ENCODE results near the gene C1orf141. TPM values are rescaled to one million over a fixed set of nuclear protein-coding genes. Genes with fewer than 3 reads are reported as not detected.

The C1orf141 gene
- total RNA-seq, 1 experiment from 2014 or later, result not detected

GRCh38 chr1:67173988-67174387 is 39.2 kb upstream of the C1orf141 start (continued):
- TF ChIP-seq ARID4B (CRISPR knock-in tag; IDR thresholded peaks at IDR 0.05; ENCODE audit: borderline replicate concordance), result no peak

- no peak for TF ChIP-seq NR2C2 (CRISPR knock-in tag; IDR thresholded peaks at IDR 0.05)
- TF ChIP-seq FOXK1 (CRISPR knock-in tag; IDR thresholded peaks at IDR 0.05), result no peak
- no peak for TF ChIP-seq CDX4 (CRISPR knock-in tag; IDR thresholded peaks at IDR 0.05; ENCODE audit: borderline replicate concordance)
- no peak for TF ChIP-seq ZNF281 (CRISPR knock-in tag; IDR thresholded peaks at IDR 0.05)
- TF ChIP-seq ZNF425 (CRISPR knock-in tag; conservative IDR thresholded peaks at IDR 0.05), result no peak
- TF ChIP-seq SOX15 (CRISPR knock-in tag; IDR thresholded peaks at IDR 0.05), result no peak
- no peak for TF ChIP-seq ZNF138 (CRISPR knock-in tag; conservative IDR thresholded peaks at IDR 0.05)
- TF ChIP-seq USF2 (CRISPR knock-in tag; IDR thresholded peaks at IDR 0.05), result no peak
- no peak for TF ChIP-seq FOXJ3 (CRISPR knock-in tag; IDR thresholded peaks at IDR 0.05; ENCODE audit: borderline replicate concordance)
- TF ChIP-seq IRF2 (CRISPR knock-in tag; IDR thresholded peaks at IDR 0.05; ENCODE audit: borderline replicate concordance, low read depth), result no peak
- no peak for TF ChIP-seq ZNF121 (CRISPR knock-in tag; IDR thresholded peaks at IDR 0.05)
- no peak for TF ChIP-seq ATF2 (CRISPR knock-in tag; IDR thresholded peaks at IDR 0.05; ENCODE audit: borderline replicate concordance, low read depth)
- POLR2A ChIA-PET, result no interaction called here
- Mint-ChIP-seq H3K27ac (no peak overlapping the region), H3K4me1 (no peaks in the 10 kb centered on the region), H3K9me3 (no peaks in the 10 kb centered on the region; the same call in 1 of the 2 replicates), H3K27me3 (ENCODE audit: low read depth) (no peaks in the 10 kb centered on the region), H3K36me3 (no peaks in the 10 kb centered on the region), H3K4me3 (no peak overlapping the region)
- no peak for ATAC-seq
- CTCF ChIA-PET, result interaction anchor here (1.6 kb wide), 1 partner anchor 41 kb away, joined by 3 read pairs; no protein-coding TSS in a partner anchor
- no peak for DNase-seq (ENCODE audit: low spot score)
These were observed 37.2 kb upstream of the C1orf141 start for GRCh38 chr1:67171978-67172377.
